GM13977 (cell line): ENCODE measurements around the gene GRXCR1.

ENCODE experiments used
- DNase-seq: peaks from one replicate; pipeline ENCODE4 v3.0.0; 2012; ENCODE audit warnings: low spot score
- in situ Hi-C: fragments of 300-500 bp; cut with MboI; formaldehyde crosslinking; loops from one replicate; pipeline ENCODE4 v1.12.0; 2022; ENCODE audit warnings: low sequenced_read_pairs, low pct_unique_long_range_greater_than_20kb, mixed read lengths, inconsistent platforms; ENCODE audit not compliant: unreplicated experiment
- TF ChIP-seq, protein P1 (sequence below): IDR thresholded peaks from 2 replicates; pipeline ENCODE4 v1.5.1; 2012; ENCODE audit warnings: mild to moderate bottlenecking, control low read depth; ENCODE audit not compliant: insufficient read depth; ENCODE audit errors: extremely low read depth, missing control alignments

Gene GRXCR1

DNA sequence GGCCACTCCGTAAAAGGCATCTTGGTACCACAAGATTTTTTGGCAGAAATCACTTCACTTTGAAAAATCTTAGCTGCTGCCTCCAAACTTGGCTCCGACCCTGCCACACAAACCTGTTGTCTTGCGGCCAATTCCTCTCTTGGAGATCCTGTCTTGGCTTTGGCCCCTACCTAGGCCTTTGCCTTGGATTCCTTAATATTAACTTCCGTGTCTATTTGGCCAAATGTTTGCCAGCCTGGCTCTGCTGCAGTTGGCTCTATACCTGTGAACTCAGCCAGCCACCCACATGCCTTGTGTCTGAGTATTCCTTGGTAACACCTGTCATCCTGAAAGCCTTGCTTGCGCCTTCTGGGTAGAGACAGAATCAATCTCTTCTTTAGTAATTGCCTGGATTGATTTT lies 12.5 kb downstream of the GRXCR1 start:
- in situ Hi-C loops: no loop called here
- no peak for DNase-seq
- TF ChIP-seq, protein P1, sequence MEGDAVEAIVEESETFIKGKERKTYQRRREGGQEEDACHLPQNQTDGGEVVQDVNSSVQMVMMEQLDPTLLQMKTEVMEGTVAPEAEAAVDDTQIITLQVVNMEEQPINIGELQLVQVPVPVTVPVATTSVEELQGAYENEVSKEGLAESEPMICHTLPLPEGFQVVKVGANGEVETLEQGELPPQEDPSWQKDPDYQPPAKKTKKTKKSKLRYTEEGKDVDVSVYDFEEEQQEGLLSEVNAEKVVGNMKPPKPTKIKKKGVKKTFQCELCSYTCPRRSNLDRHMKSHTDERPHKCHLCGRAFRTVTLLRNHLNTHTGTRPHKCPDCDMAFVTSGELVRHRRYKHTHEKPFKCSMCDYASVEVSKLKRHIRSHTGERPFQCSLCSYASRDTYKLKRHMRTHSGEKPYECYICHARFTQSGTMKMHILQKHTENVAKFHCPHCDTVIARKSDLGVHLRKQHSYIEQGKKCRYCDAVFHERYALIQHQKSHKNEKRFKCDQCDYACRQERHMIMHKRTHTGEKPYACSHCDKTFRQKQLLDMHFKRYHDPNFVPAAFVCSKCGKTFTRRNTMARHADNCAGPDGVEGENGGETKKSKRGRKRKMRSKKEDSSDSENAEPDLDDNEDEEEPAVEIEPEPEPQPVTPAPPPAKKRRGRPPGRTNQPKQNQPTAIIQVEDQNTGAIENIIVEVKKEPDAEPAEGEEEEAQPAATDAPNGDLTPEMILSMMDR: no peak

DNA sequence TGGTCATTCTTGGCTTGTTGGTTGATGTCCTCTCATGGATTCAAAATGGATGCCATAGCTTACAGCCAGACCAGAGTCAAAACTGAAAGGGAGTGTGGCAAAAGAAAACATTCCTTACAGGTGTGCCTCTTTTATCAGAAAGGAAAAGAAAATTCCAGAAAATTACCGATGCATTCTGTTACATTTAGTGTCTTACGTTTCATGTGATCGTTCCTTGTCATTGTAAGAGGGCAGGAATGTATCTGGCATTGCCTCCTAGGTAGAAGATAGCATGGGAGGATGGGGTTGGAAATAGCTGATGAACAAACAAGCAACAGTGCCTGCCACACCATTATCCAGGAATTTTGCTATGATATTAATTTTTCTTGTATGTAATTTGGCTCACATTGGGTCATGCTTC lies 13.1 kb downstream of the GRXCR1 start:
- TF ChIP-seq, protein P1: no peak
- in situ Hi-C loops: no loop called here
- DNase-seq: no peak

DNA sequence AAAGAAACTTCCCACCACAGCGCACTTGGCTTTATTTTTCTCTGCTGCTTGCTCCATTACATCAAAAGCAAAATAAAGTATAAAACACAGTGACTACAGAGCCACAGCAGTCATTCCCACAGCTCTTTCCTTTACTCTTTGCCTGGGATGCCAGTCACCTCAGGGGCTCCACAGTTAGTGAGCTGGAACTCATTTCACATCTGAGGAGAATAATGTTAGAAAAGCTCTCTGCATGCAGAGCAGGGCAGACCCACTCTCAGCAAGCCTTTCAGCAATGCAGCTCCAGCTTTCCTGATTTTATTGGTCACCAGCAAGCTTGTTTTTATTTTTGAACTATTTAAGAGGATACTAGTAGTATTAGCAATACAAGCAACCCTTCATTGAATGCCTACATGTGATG lies 13.8 kb downstream of the GRXCR1 start:
- TF ChIP-seq, protein P1: no peak
- DNase-seq: no peak
- in situ Hi-C loops: no loop called here

DNA sequence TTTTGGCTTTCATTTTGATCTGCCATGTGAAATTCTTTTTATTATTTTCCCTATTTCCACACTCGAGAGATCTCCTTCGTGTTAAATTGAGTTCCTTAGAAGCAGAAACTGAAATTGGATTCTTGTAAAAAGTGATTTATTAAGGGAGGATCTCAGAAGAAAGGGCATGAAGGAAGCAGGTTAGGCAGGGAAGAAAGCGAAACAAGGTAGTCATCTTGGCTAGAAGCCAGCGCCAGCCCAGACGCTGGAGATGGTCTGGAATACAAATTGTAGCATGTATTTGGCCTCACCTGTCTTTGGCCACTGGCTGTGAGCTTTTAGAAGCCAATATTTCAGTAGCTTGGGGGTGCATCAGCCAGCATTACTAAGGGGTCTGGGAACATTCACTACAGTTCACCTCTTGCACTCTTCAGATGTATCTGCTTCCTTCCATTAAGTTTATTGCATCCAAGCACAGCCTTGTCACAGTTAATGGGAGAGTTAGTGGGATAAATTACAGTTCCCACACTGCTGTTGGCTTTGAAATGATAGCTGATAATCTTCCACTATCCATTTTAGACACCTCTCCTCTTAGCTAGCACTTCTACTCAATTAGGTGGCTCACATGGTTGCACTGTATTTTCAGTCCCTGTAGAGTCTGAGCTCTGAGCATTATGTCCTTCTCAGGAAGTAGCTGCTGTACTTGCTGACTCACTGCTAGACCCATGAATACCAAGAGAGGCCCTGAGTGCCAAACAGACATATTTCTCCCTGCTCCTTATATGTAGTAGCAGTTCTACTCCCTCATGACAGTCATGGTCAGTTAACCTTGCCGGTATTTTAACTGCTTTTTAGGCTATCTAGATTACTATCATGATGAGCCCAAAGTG lies 14.6 kb downstream of the GRXCR1 start:
- DNase-seq: no peak
- TF ChIP-seq, protein P1: no peak

DNA sequence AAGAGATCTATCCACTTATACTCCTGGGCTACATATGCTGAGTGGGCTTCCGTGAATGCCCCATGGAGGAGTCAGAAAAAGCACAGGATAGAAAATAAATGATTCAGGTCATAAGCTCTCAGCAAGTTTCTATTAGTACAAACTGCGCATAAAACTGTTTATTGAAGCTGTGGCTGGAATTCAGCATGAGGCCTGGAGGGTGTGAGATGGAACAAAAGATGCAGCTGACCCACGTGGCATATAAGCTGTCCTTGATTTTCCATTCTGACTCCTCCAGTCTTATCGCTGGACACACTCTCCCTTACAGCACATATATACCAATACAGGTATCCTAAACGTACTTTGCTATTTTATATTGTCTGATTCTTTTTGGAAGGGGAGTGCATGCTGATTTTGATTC lies 17.9 kb downstream of the GRXCR1 start:
- in situ Hi-C loops: no loop called here
- TF ChIP-seq, protein P1: no peak
- no peak for DNase-seq

More for the DNA sequence above, 14.6 kb downstream of the GRXCR1 start:
- in situ Hi-C loops: no loop called here

DNA sequence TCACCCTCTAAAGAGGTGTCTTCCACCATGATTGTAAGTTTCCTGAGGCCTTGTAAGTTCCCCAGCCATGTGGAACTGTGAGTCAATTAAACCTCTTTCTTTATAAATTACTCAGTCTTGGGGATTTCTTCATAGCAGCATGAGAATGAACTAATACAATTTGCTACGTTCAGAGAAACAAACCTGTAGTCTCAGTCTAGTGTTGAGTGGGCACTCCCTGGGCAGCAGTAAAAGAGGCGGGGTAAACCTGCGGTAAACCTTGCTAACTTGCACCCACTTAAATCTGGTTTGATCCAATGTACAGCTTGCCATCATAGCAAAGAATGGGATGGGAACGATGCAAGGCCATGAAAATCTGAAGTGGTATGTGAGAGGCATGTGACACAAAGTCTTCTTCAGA lies 22.4 kb downstream of the GRXCR1 start:
- in situ Hi-C loops: no loop called here
- TF ChIP-seq, protein P1: no peak
- no peak for DNase-seq
